HL-60/S4 treated with phorbol 12-myristate 13-acetate at 8.2 ng/mL for 4 days and 3 days (cell line): ENCODE results near the gene ELK3.

ENCODE experiments used
- in situ Hi-C: fragments of 300-500 bp; cut with MboI; formaldehyde crosslinking; loops from 2 replicates; pipeline ENCODE4 v1.15.0; 2022; ENCODE audit warnings: low sequenced_read_pairs

ELK3 gene

DNA sequence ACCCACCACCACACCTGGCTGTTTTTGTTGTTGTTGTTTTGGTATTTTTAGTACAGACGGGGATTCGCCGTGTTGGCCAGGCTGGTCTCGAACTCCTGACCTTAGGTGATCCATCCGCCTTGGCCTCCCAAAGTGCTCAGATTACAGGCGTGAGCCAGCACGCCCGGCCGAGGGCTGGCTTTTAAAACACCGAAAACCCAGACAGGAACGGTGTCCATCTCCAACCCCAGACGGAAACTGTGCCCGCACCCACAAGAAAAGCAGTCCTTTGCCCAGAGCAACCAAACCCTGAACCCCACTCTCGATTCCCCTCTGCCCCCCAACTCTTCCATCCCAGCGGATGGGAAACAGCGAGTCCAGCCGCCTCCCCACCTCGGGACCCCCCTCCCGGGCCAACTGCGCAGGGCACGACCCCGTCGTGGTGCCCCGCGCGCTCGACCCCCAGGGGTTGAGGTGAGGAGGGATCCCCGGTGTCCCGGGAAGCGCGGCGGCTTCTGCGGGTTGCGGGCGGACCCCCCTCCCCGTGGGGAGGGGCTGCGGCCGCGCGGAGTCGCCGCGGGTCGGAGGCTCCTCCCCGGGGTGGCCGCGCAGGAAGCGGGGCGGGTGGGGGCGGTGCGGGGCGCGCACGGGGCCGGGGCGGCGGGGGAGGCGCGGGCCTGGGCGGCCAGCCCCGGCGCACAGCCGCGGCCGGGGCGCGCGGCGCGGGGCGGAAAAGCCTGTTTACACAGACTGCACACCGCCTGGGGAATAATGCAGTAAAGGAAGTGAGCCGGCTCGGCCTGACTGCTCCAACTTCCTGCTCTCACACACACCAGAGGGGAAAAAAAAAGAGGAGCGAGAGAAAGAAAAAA is at the start of gene ELK3:
Gene ELK3, plus strand, starts transcription at position 651 of the 851 bp plus-strand sequence.
- in situ Hi-C loops = loop anchor here (10.0 kb wide), 1 partner anchor 69 kb away; no protein-coding TSS in a partner anchor

DNA sequence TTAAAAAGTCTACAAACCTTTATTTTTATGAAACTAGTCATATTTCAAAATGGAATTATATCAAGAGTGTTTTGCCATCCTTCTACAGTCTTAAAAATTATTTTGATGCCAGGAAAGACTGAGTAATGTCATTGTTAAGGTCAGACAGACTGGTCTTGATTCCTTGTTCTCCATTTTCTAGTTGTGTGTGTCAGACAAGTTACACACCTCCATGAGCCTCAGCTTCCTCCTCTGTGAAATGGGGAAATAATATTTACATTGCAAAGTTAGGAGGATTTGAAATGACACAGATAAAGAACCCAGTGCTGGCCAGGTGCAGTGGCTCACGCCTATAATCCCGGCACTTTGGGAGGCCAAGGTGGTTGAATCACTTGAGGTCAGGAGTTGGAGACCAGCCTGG is 47.4 kb upstream of the ELK3 start:
- in situ Hi-C loops = no loop called here

DNA sequence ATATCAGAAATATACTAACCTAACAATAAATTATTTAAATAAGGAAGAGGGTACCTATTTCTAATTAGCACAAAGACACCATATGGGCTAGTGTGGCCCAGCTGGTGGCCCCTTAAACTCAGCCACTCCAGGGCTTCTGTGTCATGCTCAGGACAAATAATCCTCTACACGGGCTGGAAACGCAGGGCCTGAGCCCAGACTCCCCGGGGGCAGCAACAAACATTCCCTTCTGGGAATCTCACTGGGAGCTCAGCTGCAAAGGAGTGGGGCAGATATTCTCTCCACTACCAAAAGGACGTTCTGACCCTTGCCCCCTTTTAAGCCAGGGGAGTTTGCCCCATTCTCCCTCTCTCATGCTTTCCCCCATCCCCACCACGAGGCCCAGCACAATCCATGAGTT is 43.7 kb upstream of the ELK3 start:
- in situ Hi-C loops = no loop called here

DNA sequence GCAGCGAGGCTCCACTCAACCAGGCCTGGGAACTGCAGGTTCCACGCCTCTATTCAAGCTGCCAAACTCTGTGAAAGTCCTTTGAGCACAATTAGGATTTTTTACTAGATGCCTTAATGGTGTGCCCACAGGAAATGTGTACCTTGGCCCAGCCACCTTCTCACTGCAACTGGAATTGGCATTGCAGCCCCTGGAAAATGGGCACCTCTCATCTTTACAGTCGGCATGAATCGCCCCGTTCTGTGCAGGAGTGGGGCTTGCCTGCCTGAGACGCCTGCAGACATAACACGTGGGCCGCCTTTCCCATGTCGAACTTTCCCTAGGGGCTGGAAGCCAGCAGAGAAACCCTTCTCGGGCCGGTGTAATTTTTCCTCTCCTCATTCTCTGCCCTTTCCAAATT is 42.0 kb upstream of the ELK3 start:
- in situ Hi-C loops = no loop called here

DNA sequence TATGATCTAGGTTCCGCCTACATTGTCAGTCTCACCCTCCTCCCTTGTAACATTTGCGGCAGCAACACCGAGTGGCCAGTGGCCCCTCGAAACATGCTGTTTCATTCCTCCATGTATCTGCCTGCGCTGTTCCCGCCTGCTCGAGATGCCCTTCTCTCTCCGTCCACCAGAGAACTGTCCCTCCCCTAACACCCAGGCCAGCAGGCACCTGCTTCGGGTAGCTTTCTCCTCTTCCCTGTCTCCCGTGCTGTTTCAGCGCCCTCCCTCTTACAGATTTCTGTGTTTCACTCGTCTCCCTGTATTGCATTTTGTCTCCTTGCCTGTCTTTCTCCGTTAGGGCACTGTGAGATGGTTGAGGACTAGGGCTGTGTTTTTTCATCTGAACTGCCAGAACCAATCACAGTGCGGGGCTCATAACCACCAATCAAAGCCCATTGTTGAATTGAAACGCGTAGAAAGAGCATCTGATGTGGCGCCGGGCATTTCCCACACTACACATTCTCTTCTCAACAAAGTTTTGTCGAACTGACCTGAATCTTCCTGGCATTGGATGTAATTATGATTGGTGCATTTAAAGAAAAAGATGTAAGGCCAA is 40.9 kb upstream of the ELK3 start:
- in situ Hi-C loops = no loop called here

DNA sequence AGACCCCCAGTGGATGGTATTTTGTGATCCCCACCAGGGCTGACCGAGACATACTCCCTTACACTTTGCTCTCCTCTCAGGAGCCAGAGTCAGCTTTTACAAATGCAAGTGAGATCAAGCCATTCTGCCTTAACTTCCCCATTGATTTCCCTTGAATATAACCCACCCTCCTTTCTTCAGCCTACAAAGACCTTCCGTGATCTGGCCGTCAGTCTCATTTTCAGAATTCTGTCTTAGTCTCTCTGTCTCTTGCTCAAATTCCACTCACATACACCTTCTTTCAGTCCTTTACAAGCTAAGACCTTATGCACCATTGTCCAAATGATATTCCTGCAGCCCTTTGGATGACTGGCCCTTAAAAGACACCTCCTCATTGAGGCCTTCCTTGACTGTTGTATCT is 39.0 kb upstream of the ELK3 start:
- in situ Hi-C loops = no loop called here

DNA sequence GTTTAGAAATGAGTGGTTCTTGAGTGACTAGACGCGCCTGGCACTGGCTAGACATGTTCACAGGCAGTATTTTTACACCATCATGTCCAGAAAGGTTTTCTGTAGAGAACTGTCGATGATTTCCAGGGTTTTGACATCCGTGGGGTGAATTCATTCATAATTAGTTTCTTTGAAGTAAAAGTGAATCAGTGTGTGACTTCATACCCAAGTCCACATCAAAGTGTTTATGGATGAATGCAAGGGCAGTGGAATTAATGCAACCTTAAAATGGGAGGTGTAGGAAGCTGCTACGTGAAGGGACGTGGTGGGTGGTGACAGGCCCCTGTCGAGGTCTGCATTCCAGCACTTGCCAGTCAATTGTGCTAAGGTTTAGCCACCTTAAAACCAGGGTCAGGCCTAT is 38.4 kb upstream of the ELK3 start:
- in situ Hi-C loops = no loop called here

DNA sequence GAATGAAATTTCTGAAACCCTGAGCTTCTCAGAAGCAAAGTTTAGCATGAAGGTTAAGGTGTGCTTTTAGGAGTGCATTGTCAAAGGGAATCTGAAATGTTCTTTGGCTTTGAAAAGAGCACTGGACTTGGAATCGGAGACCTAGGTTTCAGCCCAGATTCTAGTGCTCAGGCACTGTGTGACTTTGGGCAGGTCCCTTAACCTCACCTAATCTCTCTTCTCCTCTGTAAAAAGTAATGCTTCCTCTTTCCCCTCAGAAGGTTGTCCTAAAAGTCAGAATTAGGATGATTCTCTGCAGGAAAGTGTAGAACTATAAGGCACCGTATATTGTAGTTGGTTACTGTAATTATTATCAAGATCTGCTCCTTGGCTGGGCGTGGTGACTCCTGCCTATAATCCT is 38.0 kb upstream of the ELK3 start:
- in situ Hi-C loops = no loop called here

DNA sequence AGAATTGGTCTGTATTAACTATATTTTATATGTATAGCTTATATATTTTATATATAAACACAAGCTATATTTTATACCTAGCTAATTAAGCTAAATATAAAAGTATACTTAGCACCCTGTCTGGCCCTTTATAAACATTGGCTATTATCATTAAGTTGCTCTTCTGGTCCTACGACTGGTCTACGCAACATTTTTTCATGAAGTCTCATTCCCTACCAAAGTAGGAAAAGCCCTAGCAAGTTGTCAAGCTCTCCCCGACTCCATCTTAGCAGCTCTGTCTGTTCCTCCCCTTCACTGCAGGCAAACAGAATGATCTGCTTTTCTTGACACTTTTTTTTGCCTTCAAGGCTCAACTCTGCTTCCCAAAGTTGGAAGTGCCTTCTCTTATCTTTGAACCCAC is 36.7 kb upstream of the ELK3 start:
- in situ Hi-C loops = no loop called here

DNA sequence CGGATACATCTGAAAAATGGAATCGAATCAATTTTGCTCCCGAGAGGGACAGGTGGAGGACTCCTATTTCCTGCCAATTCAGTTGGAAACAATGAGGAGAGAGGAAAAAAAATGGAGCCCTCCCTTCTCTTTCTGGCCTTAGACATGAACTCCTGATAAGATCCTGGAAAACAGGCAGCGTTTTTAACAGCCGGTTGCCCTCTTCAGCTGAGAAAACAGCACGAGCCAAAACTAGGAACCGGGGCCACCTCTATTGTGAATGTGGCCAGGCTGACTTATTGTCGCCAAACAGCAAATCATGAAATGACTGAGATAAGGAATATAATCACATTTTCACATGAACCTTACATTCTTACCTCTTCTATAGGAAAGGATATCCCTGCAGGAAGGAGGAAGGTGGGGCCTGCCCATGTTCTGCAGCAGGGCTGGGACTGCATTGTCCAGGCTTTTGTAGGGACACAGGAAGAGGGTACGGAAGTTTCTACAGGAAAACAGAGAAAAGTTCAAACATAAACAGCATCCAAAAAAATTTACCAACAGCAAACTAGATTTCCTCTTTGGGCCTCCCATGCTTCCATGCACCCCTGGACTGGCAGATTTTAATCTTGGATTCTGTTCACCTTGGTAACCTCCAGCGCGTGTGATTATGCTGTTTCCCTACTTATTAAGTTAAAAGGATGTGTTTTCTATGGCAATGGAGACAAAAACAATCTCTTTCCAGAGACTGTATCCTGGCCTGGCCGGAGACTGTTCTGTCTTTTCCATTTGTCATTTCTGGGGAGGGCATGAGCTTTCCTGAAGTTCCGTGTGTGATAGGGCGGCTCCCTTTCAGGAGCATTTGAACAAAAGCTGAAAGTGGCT is 29.0 kb upstream of the ELK3 start:
- in situ Hi-C loops = no loop called here

DNA sequence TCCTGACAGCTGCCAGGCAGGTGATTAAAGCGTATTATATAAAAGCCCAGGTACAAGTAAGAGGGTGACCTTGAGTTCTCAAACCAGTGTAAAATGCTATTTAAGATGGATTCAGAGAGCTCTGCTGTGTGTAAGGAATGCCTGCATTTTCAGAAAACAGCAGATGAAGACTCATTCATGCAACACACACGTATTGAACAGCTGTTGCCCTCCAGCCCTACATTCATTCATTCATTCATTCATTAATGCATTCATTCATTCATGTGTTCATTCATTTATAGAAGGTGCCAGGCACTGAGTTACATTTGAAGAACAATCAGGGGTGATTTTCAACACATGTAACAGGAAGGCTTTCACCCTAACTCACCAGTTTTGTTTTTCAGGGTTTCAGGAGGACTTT is 27.4 kb upstream of the ELK3 start:
- in situ Hi-C loops = no loop called here

DNA sequence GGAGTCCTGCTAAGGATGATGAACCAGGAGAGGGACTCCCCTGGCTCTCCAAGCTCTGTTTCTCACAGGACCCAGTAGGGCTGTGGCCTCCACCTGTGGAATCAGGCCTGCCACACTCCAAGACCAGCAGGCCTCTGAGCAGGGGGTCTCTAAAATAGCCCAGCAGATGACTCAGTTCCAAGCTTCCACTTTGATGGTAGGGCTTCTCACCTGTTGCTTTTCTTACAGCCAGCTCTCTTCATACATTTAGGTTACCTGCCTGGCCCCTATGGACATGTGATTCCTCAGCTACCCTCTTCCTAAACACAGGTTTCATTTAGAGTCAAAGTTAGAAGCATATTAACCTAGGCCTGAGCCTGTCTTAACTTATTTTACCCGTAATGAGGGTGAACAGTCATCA is 26.7 kb upstream of the ELK3 start:
- in situ Hi-C loops = no loop called here

DNA sequence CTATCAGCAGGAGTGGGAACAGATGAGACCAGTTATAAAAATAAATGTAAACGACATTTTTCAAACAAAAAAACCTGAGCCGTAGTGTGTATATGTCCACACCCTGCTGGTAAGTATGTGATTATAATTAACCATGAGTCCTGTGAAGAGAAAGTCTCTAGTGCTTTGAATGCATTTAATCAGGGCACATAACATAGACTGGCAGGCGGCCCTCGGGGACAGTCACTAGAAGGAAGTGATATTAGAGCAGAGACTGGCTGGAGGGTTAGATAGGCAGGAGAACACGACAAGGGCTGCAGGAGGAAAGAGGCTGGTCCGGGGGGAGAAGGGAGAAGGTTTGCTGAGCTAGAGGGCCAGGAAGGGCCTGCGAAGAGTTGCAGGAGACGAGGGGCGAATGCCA is 23.8 kb upstream of the ELK3 start:
- in situ Hi-C loops = no loop called here

DNA sequence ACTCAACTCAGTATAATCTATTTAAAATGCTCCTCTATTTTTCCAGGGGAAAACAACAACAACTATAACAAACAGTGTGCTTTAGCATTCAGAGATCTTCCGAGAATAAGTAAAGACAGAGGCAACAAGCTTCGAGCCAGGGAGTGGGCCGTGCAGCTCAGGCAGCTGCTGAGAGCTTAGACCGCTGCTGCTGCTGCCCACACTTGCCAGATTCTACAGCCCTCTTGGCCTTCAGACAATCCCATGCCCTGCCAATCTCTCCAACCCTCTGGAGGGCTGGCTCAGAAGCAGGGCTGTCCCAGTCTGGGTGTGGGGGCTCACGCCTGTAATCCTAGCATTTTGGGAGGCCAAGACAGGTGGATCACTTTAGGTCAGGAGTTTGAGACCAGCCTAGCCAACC is 23.4 kb upstream of the ELK3 start:
- in situ Hi-C loops = no loop called here

DNA sequence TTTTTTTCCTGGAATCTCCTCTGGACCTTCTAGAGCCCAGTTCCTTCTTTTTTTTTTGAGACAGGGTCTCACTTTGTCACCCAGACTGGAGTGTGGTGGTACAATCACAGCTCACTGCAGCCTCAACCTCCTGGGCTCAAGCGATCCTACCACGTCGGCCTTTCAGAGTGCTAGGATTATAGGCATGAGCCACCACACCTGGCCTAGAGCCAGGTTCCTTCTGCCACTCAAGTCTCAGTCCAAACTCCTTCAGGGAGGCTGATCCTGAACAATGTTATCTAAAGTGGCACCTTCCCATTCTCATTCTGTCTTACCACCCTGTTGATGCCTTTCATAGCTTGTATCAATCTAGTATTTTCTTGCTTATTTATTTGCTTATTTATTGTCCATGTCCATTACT is 22.3 kb upstream of the ELK3 start:
- in situ Hi-C loops = no loop called here

DNA sequence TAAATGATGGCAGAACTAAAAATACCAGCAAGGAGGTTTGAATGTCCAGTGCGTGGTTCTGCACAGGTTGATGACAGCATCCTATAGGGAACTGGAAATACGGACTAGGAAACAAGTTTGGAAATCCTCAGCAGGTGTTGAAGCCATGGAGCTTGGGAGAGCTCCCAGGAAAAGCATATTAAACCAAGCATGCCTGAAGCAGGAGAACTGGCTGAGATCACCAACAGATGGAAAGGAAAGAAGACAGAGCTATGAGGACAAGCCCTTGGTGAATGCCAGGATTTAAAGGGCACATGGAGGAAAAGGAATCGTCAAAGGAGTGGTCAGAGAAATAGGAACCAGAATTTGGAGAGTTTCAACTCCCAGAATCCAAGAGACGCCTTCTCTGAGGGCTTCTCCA is 21.2 kb upstream of the ELK3 start:
- in situ Hi-C loops = no loop called here

DNA sequence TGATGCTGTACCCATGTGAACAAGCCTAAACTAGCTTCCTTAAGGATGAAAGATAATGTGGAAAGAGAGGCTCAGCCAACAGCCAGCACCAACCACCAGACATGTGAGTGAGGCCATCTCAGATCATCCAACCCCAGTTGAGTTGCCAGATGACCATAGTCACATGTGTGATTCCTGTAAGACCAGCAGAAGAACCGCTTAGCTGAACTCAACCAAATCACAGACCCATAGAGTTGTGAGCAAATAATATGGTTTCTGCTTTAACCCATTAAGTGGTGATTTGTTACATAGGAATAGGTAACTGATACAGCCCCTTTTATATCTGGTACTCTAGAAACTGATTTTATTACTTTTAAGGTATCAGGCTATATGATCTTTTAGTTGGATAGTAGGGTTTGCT is 17.6 kb upstream of the ELK3 start:
- in situ Hi-C loops = no loop called here

DNA sequence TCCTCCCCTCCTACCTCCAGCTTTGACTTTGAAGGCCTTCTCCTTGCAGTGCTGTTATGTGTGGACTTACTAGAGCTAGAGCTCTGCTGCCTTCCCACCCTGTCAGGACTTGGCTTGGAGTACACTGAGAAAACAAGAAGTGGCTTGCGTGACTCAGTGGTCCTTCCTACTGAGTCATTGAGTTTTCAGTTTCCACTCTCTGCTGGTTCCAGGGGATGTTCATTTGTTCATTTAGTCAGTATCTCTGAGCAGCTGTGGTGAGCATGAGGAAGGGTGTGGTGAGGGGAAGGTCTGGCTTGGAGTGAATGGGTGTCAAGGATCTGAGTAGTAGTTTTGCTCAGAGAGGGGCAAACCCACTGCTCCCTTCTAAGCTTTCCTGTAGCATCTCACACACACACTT is 17.2 kb upstream of the ELK3 start:
- in situ Hi-C loops = no loop called here

DNA sequence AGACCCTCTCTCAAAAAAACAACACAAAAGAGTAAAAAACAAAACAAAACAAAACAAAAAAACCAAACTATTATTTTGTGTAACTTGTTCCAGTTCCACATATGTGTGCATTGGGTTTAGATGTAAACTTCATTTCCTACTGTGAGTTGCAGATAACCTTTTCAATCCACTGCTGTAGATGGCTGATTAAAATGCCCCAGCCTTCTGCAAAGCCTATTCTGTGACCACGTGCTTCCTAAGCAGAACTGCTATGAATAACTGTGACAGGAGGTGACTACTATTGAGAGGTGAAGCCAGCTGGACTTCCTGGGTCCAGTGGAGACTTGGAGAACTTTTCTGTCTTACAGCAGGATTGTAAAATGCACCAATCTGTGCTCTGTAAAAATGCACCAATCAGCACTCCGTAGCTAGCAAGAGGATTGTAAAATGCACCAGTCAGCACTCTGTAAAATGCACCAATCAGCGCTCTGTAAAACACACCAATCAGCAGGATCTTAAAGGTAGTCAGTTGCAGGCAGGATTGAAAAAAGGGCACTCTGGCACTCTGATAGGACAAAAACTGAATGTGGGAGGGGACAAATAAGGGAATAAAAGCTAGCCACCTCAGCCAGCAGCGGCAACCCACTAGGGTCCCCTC is 10.3 kb upstream of the ELK3 start:
- in situ Hi-C loops = no loop called here

DNA sequence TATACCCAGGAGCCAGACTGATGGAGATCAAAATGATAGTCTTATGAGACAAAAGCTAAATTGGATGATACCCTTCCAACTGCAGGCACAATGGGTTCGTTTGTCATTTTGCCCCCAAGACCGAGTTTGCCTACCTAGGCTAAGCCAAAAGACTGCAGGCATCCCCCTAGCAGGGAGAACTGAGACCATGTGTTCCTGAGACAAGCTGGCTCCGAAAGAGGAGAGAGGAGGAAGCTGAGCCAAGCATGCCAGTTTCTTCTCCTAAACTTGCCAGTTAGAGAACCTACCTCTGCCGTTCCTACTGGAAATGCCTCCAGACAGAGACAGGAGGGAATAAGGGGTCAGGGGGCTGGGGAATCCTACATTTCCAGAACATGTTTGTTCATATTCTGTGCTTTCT is 8.3 kb upstream of the ELK3 start:
- in situ Hi-C loops = no loop called here

DNA sequence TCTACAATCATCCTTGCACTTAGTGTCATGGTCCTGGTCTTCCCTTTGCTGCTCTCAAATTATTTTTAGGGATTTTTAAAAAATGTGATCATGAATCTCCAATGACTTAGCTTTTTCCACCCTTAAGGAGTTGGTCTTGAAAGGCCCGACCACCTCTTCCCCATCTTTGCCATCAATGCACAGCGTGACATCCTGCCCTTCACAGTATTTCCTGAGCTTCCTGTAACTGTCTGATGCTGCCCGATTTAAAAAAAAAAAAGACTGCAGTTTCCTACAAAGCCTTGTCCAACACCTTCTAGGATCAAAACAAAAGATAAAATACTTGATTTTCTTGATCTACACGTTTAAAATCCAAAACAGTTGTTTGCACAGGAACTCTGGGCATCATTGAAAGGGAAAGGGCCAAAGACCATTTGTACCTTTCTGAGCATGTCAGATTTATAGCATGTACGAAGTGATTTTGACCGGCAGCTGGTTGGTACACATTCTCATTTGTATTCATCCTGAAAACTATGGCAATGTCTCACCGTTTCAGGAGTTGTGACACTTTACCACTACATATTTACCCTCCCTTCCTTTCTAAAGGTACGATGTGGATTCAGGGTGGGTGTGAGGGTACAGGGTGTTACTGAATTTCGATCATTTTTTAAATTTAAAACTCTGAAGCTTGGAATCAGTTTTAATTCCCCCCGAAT is 7.4 kb upstream of the ELK3 start:
- in situ Hi-C loops = no loop called here
